ENCODE data around the gene ADIG.

ADIG gene

DNA sequence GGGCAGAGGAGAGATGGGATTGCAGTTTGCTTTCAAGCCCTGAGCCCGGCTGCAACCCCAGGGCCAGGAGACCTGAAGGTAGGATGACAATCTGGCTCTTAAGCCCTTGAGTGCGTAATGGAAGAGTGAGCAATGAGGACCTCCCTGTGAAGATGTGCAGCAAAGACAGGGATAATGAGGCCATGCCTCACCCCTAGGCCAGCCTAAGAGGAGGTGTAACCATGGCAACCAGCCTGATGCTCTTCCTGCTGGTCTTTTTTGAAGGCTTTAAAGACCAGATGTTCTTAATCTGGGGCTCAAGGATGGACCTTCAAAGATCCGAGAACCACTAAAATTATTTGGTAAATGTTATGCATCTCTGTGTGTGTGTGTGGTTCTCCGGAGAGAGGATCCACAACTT, 28.8 kb downstream of the ADIG start:
- TF ChIP-seq, protein P1, sequence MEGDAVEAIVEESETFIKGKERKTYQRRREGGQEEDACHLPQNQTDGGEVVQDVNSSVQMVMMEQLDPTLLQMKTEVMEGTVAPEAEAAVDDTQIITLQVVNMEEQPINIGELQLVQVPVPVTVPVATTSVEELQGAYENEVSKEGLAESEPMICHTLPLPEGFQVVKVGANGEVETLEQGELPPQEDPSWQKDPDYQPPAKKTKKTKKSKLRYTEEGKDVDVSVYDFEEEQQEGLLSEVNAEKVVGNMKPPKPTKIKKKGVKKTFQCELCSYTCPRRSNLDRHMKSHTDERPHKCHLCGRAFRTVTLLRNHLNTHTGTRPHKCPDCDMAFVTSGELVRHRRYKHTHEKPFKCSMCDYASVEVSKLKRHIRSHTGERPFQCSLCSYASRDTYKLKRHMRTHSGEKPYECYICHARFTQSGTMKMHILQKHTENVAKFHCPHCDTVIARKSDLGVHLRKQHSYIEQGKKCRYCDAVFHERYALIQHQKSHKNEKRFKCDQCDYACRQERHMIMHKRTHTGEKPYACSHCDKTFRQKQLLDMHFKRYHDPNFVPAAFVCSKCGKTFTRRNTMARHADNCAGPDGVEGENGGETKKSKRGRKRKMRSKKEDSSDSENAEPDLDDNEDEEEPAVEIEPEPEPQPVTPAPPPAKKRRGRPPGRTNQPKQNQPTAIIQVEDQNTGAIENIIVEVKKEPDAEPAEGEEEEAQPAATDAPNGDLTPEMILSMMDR (conservative IDR thresholded peaks at IDR 0.05; ENCODE audit: control insufficient read depth, insufficient read depth, low read depth, low read length): no peak

DNA sequence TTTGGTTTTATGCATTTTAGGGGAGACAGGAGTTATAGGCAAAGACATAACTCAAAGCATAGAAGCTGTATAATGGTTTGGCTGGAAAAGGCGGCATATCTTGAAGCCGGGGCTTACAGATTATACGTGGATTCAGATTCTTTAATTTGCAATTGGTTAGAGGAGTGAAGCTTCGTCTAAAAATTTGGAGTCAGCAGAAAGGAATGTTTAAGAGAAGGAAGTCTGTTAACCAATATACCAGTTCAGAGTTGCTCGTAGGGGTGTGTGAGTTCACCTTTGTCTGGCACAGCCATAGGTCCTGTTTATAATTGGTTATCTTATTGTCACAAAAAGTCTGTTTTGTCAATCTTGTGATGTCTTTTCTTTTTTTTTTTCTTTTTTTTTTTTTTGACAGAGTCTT, 29.5 kb downstream of the ADIG start:
- TF ChIP-seq, protein P1 (conservative IDR thresholded peaks at IDR 0.05; ENCODE audit: control insufficient read depth, insufficient read depth, low read depth, low read length): no peak
- no peak for DNase-seq (ENCODE audit: low read depth)
- no peak overlapping the region for H3K4me3 ChIP-seq (ENCODE audit: control insufficient read depth, low read depth, low read length)

More for the DNA sequence above, 28.8 kb downstream of the ADIG start:
- no peak overlapping the region for H3K4me3 ChIP-seq (ENCODE audit: control insufficient read depth, low read depth, low read length)
- DNase-seq (ENCODE audit: low read depth): no peak

- TF ChIP-seq, protein P1 (conservative IDR thresholded peaks at IDR 0.05; ENCODE audit: control insufficient read depth, insufficient read depth, low read depth, low read length): no peak
- no peak for DNase-seq (ENCODE audit: low read depth)
- no peak overlapping the region for H3K4me3 ChIP-seq (ENCODE audit: control insufficient read depth, low read depth, low read length)
Measured at GRCh38 chr20:38612751-38613515, 31.9 kb downstream of the ADIG start.

DNA sequence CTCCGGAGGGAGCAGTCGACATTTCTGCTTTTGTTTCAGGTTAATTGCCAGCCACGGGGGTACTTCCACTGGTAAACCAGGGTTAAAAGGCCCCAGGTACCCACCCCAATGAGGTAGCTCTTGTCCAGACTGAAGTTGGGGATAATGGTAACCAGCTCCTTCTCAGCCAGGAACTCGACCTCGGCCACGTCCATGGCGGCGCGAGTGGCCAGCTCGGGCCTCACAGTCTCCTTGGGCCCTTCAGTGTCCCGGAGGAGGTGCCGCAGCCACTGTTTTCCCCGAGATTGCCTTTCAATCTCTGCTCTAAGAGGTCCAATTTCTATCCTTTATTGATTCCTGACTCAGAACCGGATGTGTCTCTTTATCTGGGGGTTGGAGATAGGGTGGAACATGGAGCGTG, 34.3 kb downstream of the ADIG start:
- H3K4me3 ChIP-seq (ENCODE audit: control insufficient read depth, low read depth, low read length): no peak overlapping the region
- no peak for DNase-seq (ENCODE audit: low read depth)
- TF ChIP-seq, protein P1 (conservative IDR thresholded peaks at IDR 0.05; ENCODE audit: control insufficient read depth, insufficient read depth, low read depth, low read length): no peak

DNA sequence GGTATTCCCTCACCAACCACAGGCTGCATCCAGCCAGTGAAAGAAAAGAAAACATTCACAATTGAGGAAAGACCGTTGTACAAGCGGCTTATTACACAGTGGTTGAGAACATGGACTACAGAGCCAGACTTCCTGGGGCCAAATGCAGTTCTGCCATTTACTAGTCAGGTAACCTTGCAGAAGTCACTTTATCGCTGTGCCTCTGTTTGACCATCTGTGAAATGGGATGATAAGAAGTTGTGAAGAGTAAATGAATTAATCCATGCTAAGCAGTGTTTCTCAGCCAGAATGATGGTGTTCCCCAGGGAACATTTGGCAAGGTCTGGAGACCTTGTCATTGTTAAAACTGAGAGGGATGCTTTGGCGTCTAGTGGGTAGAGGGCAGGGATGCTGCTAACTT, 35.5 kb downstream of the ADIG start:
- no peak overlapping the region for H3K4me3 ChIP-seq (ENCODE audit: control insufficient read depth, low read depth, low read length)
- TF ChIP-seq, protein P1 (conservative IDR thresholded peaks at IDR 0.05; ENCODE audit: control insufficient read depth, insufficient read depth, low read depth, low read length): no peak
- DNase-seq (ENCODE audit: low read depth): no peak

DNA sequence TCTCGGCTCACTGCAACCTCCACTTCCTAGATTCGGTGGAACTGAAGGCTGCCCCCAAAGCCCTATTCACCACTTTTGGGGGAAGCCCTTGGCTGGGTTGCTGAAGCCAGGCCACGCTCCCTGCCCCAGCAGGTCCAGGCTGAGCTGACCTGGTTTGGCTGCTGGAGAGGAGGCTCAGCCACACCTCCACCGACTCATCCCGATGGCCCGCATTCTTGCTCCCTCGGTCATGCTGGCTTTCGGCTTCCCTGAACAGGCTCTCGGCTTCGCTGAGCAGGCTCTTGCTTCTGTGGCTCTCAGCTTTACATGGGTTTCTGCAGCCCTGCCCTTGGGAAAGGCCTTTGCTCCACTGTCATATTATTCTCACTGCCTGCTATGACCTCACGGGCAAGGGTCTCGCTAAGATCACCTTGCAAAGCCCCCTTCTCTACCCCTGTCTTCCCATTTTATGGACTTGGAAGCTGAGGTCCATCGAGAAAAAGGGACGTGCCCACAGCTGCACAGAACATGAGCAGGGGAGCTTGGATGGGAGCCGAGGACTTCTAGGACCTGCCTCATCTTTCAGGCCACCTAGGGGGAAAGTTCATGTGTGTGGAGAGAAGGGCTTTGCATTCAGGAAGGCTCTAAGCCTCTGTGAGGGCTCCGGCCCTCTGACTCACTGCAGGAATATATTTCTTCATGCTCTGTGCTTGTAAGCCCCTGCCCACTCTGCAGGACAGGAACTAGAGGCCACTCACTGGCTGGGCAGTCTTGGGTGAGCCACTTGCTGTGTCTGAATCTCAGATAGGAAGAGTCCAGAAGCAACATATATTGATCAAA, 36.2 kb downstream of the ADIG start:
- TF ChIP-seq, protein P1 (conservative IDR thresholded peaks at IDR 0.05; ENCODE audit: control insufficient read depth, insufficient read depth, low read depth, low read length): no peak
- no peak for DNase-seq (ENCODE audit: low read depth)
- H3K4me3 ChIP-seq (ENCODE audit: control insufficient read depth, low read depth, low read length): no peak overlapping the region

Measured in fibroblast of mammary gland (primary cell).